ENCODE measurements around the gene SETD9. TPM values are rescaled to one million over a fixed set of nuclear protein-coding genes. Genes with fewer than 3 reads are reported as not detected.
A peak's percentile ranks its signal among the peaks of the same experiment; 100 is the strongest.

Gene SETD9
- total RNA-seq, 1 experiment from 2014 or later: 6.0 TPM

DNA sequence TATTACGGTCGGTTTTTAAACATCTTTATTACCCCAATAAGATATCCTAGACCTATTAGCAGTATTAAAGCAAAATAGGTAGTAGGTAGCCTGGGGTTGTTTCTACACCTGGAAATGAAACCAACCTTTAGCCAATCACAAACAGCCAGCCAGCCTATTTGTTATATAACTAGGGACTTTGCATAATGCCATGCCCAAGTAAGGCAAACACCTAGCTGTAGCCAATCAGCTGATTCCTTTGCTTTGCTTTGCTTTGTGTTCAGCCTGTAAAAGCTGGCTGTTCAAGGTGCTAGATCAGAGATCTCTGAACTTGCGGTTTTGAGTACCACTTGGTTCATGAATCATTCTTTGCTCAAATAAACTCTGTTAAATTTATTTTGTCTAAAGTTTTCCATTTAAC, 46.5 kb upstream of the SETD9 start:
- ChIA-PET CTCF (no interaction called here), POLR2A (ENCODE audit: unreplicated experiment) (no interaction called here)
- H3K9ac ChIP-seq (ENCODE audit: low read length): no peak overlapping the region
- H2AFZ ChIP-seq (ENCODE audit: low read length): no peak overlapping the region
- H3K4me1 ChIP-seq (ENCODE audit: insufficient read depth, low read length): no peaks in the 10 kb centered on the region
- no peaks in the 10 kb centered on the region for H3K9me3 ChIP-seq (ENCODE audit: low read length)
- H3K27ac ChIP-seq (ENCODE audit: low read length): no peak overlapping the region
- intact Hi-C loops (cut with micrococcal nuclease): no loop called here
- H3K36me3 ChIP-seq (ENCODE audit: low read depth, low read length): no peaks in the 10 kb centered on the region
- no peak overlapping the region for H3K4me2 ChIP-seq (ENCODE audit: low read length)
- no peaks in the 10 kb centered on the region for H3K79me2 ChIP-seq (ENCODE audit: low read length)
- TF ChIP-seq EZH2phosphoT487 (IDR thresholded peaks at IDR 0.05; ENCODE audit: borderline replicate concordance, low read length): no peak
- TF ChIP-seq EZH2 (IDR thresholded peaks at IDR 0.05; ENCODE audit: low read length, unreplicated experiment): no peak
- TF ChIP-seq, protein P1, sequence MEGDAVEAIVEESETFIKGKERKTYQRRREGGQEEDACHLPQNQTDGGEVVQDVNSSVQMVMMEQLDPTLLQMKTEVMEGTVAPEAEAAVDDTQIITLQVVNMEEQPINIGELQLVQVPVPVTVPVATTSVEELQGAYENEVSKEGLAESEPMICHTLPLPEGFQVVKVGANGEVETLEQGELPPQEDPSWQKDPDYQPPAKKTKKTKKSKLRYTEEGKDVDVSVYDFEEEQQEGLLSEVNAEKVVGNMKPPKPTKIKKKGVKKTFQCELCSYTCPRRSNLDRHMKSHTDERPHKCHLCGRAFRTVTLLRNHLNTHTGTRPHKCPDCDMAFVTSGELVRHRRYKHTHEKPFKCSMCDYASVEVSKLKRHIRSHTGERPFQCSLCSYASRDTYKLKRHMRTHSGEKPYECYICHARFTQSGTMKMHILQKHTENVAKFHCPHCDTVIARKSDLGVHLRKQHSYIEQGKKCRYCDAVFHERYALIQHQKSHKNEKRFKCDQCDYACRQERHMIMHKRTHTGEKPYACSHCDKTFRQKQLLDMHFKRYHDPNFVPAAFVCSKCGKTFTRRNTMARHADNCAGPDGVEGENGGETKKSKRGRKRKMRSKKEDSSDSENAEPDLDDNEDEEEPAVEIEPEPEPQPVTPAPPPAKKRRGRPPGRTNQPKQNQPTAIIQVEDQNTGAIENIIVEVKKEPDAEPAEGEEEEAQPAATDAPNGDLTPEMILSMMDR (conservative IDR thresholded peaks at IDR 0.05; ENCODE audit: low read depth, low read length): no peak
- H3K4me3 ChIP-seq (ENCODE audit: low read length): no peak overlapping the region
- no TSS peak for BruUV-seq (replicated peaks)
- ATAC-seq (no peak), DNase-seq (peak; percentile 6)
- H3F3A ChIP-seq (ENCODE audit: low read length, unreplicated experiment): no peaks in the 10 kb centered on the region
- no peaks in the 10 kb centered on the region for H4K20me1 ChIP-seq (ENCODE audit: low read length)
- no peaks in the 10 kb centered on the region for H3K9me2 ChIP-seq (replicated peaks; ENCODE audit: low read length)
- no peaks in the 10 kb centered on the region for H3K27me3 ChIP-seq (ENCODE audit: low read length)

DNA sequence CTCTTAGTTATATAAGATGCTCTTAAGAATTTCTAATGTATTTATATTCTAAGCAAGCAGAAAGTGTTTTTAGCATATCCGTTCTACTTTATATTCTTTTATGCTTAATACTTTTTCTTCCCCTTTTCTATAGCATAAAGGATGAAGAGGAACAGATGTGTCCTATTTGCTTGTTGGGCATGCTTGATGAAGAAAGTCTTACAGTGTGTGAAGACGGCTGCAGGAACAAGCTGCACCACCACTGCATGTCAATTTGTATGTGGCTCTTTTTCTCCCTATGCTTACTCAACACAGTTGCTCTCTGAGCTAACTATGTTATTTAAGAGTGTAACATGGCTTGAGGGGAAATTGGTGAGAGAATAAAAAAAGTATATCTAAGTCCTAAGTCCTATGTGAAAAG, 37.6 kb upstream of the SETD9 start:
- no peaks in the 10 kb centered on the region for H3F3A ChIP-seq (ENCODE audit: low read length, unreplicated experiment)
- no peak overlapping the region for H3K9ac ChIP-seq (ENCODE audit: low read length)
- no peaks in the 10 kb centered on the region for H3K27me3 ChIP-seq (ENCODE audit: low read length)
- H3K27ac ChIP-seq (ENCODE audit: low read length): no peak overlapping the region
- H3K4me1 ChIP-seq (ENCODE audit: insufficient read depth, low read length): no peaks in the 10 kb centered on the region
- 0 out of 2 replicates have a peak, but pooled peaks cover 3% of the 10 kb centered on the region for H3K36me3 ChIP-seq (ENCODE audit: low read depth, low read length)
- no peaks in the 10 kb centered on the region for H3K79me2 ChIP-seq (ENCODE audit: low read length)
- no TSS peak for BruUV-seq (replicated peaks)
- no peaks in the 10 kb centered on the region for H4K20me1 ChIP-seq (ENCODE audit: low read length)
- H2AFZ ChIP-seq (ENCODE audit: low read length): no peak overlapping the region
- no peak for DNase-seq
- H3K9me2 ChIP-seq (replicated peaks; ENCODE audit: low read length): no peaks in the 10 kb centered on the region
- H3K9me3 ChIP-seq (ENCODE audit: low read length): no peaks in the 10 kb centered on the region
- CTCF ChIA-PET: no interaction called here
- POLR2A ChIA-PET (ENCODE audit: unreplicated experiment): no interaction called here
- H3K4me3 ChIP-seq (ENCODE audit: low read length): no peak overlapping the region
- intact Hi-C loops (cut with micrococcal nuclease): no loop called here
- no peak for TF ChIP-seq EZH2phosphoT487 (IDR thresholded peaks at IDR 0.05; ENCODE audit: borderline replicate concordance, low read length)
- TF ChIP-seq EZH2 (IDR thresholded peaks at IDR 0.05; ENCODE audit: low read length, unreplicated experiment): no peak
- TF ChIP-seq, protein P1 (conservative IDR thresholded peaks at IDR 0.05; ENCODE audit: low read depth, low read length): no peak
- ATAC-seq: no peak
- H3K4me2 ChIP-seq (ENCODE audit: low read length): no peak overlapping the region

DNA sequence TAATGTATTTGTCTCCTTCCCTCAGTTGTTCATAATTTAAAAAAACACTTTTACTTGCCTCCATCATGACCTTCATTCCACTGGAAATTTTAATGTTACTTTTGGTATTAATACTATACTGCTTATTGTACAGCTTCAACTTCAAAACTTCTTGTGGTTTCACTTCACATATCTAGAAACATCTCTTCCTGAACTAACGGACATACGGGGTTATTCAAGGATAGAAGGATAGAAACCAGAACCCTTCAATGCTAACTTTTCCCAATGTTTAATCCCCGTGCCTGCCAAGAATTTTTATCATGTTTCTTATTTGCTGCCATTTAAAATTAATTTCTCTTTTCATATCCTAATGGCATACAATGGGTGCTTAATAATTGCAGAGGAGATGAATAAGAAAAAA, 36.3 kb upstream of the SETD9 start:
- Histone ChIP-seq H3K27me3 (ENCODE audit: low read length) (no peaks in the 10 kb centered on the region), H3K4me3 (ENCODE audit: low read length) (no peak overlapping the region), H3K9me3 (ENCODE audit: low read length) (no peaks in the 10 kb centered on the region), H3K9me2 (replicated peaks; ENCODE audit: low read length) (no peaks in the 10 kb centered on the region), H2AFZ (ENCODE audit: low read length) (no peak overlapping the region), H3K9ac (ENCODE audit: low read length) (no peak overlapping the region), H3F3A (ENCODE audit: low read length, unreplicated experiment) (no peaks in the 10 kb centered on the region), H3K36me3 (ENCODE audit: low read depth, low read length) (0 out of 2 replicates have a peak, but pooled peaks cover 3% of the 10 kb centered on the region), H3K4me2 (ENCODE audit: low read length) (no peak overlapping the region), H3K79me2 (ENCODE audit: low read length) (no peaks in the 10 kb centered on the region), H3K4me1 (ENCODE audit: insufficient read depth, low read length) (no peaks in the 10 kb centered on the region), H4K20me1 (ENCODE audit: low read length) (no peaks in the 10 kb centered on the region), H3K27ac (ENCODE audit: low read length) (no peak overlapping the region)
- DNase-seq: no peak
- BruUV-seq (replicated peaks): no TSS peak
- TF ChIP-seq EZH2phosphoT487 (IDR thresholded peaks at IDR 0.05; ENCODE audit: borderline replicate concordance, low read length): no peak
- TF ChIP-seq, protein P1 (conservative IDR thresholded peaks at IDR 0.05; ENCODE audit: low read depth, low read length): no peak
- TF ChIP-seq EZH2 (IDR thresholded peaks at IDR 0.05; ENCODE audit: low read length, unreplicated experiment): no peak
- intact Hi-C loops (cut with micrococcal nuclease): no loop called here
- CTCF ChIA-PET: no interaction called here
- no peak for ATAC-seq
- POLR2A ChIA-PET (ENCODE audit: unreplicated experiment): no interaction called here
